HepG2 (cell line): ENCODE data around the gene MED22. TPM values are rescaled to one million over a fixed set of nuclear protein-coding genes. Genes with fewer than 3 reads are reported as not detected.

Source experiments
- ATRX ChIP-seq: sonication (generic); formaldehyde crosslinking; IDR thresholded peaks from 2 replicates; pipeline ENCODE4 v1.4.0; 2020; ENCODE audit warnings: missing genetic modification reagents, borderline replicate concordance
- CAMTA2 ChIP-seq: sonication (generic); formaldehyde crosslinking; IDR thresholded peaks from 2 replicates; pipeline ENCODE4 v1.4.0; 2020; ENCODE audit warnings: mild to moderate bottlenecking, missing genetic modification reagents, borderline replicate concordance
- ETV6 ChIP-seq: sonication (generic); formaldehyde crosslinking; conservative IDR thresholded peaks from 2 replicates; pipeline ENCODE4 v1.4.0; 2020; ENCODE audit warnings: missing genetic modification reagents
- GRHL1 ChIP-seq: sonication (generic); formaldehyde crosslinking; conservative IDR thresholded peaks from 2 replicates; pipeline ENCODE4 v1.8.0; 2022; ENCODE audit warnings: missing genetic modification reagents
- HES4 ChIP-seq: sonication (generic); formaldehyde crosslinking; IDR thresholded peaks from 2 replicates; pipeline ENCODE4 v1.9.0; 2021; ENCODE audit warnings: mild to moderate bottlenecking, missing genetic modification reagents, borderline replicate concordance
- PHF20 ChIP-seq: sonication (generic); formaldehyde crosslinking; IDR thresholded peaks from 2 replicates; pipeline ENCODE4 v1.5.0; 2020; ENCODE audit warnings: mild to moderate bottlenecking, missing genetic modification reagents
- SRF ChIP-seq: IDR thresholded peaks from 2 replicates; pipeline ENCODE4 v1.6.1; 2011; ENCODE audit warnings: mild to moderate bottlenecking, low read depth, low read length, moderate library complexity
- TAF1 ChIP-seq: sonication (generic); formaldehyde crosslinking; IDR thresholded peaks from 2 replicates; pipeline ENCODE4 v1.4.0; 2020; ENCODE audit warnings: missing genetic modification reagents
- TRIM24 ChIP-seq: sonication (generic); formaldehyde crosslinking; IDR thresholded peaks from 2 replicates; pipeline ENCODE4 v1.8.0; 2022; ENCODE audit warnings: mild to moderate bottlenecking, missing genetic modification reagents
- ZBTB1 ChIP-seq: sonication (generic); formaldehyde crosslinking; IDR thresholded peaks from 2 replicates; pipeline ENCODE4 v1.4.0; 2020; ENCODE audit warnings: missing genetic modification reagents, borderline replicate concordance
- ZBTB40 ChIP-seq, 2 experiments: fragments of 450-650 bp in 1 of 2; sonication (generic) in 1 of 2; formaldehyde crosslinking in 1 of 2; IDR thresholded peaks; 2 replicates each; pipeline versions ENCODE4 v1.6.1 to v1.8.0; 2016 to 2022; ENCODE audit warnings: antibody characterized with exemption in 1 of 2, mild to moderate bottlenecking in 1 of 2, missing genetic modification reagents in 1 of 2
- ZEB1 ChIP-seq: IDR thresholded peaks from 2 replicates; pipeline ENCODE4 v1.6.1; 2012; ENCODE audit warnings: mild to moderate bottlenecking, low read depth, inconsistent platforms; ENCODE audit not compliant: insufficient replicate concordance
- ZFP62 ChIP-seq: sonication (generic); formaldehyde crosslinking; IDR thresholded peaks from 2 replicates; pipeline ENCODE4 v1.4.0; 2020; ENCODE audit warnings: missing genetic modification reagents
- ZNF331 ChIP-seq: sonication (generic); formaldehyde crosslinking; IDR thresholded peaks from 2 replicates; pipeline ENCODE4 v1.4.0; 2020; ENCODE audit warnings: missing genetic modification reagents
- ZNF530 ChIP-seq: sonication (generic); formaldehyde crosslinking; IDR thresholded peaks from 2 replicates; pipeline ENCODE4 v1.5.0; 2020; ENCODE audit warnings: low read depth, mild to moderate bottlenecking, missing genetic modification reagents
- polyA plus RNA-seq, 8 experiments: library from polyadenylated mRNA; depleted of rRNA in 3 of 8; stranded (reverse) in 7 of 8; unstranded in 1 of 8; fragments of >200 nt; fragmentation: Illumina TruSeq in 4 of 8; extraction: Trizol in 4 of 8; gene quantifications; 2 replicates each; pipeline versions ENCODE4 v1.2.1 to v1.2.3, GENCODE V29; 2011 to 2016; ENCODE audit warnings: low read depth in 4 of 8, missing spikeins in 1 of 8, mixed read lengths in 1 of 8; ENCODE audit not compliant: insufficient read depth in 1 of 8
- total RNA-seq, 5 experiments: library from RNA; depleted of rRNA; stranded (reverse); fragments of >200 nt; fragmentation: Illumina TruSeq; extraction: Trizol; gene quantifications; 2 replicates each; pipeline ENCODE4 v1.2.3, GENCODE V29; 2016; ENCODE audit warnings: low read depth in 1 of 5
- TF ChIP-seq, protein P1 (sequence below): sonication (generic); formaldehyde crosslinking; IDR thresholded peaks from 2 replicates; pipeline ENCODE4 v1.5.0; 2020; ENCODE audit warnings: missing genetic modification reagents, mild to moderate bottlenecking, borderline replicate concordance
- TF ChIP-seq, protein P2 (sequence below): IDR thresholded peaks from 2 replicates; pipeline ENCODE4 v1.6.1; 2018; ENCODE audit warnings: missing genetic modification reagents, mild to moderate bottlenecking, missing compliant biosample characterization

The MED22 gene
- total and polyA plus RNA-seq, 2 of the 13 experiments (the other 11 are each of a cell fraction or from before 2014, with no cell fraction given) = 15.8 to 22.1 TPM

DNA sequence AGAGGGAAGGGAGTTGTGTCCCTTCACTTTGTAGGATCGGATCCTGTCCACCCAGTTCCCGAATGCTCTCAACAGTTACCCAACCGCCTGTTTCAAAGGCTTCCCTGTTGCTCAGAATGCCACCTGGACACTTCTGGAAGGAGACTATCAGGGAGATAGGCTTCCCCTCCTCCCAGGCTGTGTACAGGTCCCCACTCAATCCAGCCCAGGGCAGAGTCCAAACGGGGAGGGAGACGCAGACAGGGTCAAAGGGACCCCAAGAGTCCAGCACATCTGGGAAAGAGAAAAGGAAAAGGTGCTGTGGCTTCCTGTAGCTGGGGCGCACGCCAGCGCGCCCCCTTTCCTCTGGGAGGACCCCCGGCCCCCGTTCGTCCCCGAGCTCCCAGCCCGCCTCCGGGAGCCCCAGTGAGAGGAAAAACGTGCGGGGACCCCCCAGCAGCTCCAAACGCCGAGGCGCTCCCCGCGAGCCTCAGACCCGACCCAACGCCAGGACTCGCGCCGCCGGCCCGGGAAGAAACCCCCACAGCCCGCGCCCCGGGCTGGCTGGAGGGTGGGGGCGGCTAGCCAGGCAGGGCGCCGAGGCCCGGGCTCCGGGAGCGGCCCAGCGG lies 27.3 kb upstream of the MED22 start (continued):
- TF ChIP-seq, protein P1, sequence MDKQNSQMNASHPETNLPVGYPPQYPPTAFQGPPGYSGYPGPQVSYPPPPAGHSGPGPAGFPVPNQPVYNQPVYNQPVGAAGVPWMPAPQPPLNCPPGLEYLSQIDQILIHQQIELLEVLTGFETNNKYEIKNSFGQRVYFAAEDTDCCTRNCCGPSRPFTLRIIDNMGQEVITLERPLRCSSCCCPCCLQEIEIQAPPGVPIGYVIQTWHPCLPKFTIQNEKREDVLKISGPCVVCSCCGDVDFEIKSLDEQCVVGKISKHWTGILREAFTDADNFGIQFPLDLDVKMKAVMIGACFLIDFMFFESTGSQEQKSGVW (CRISPR knock-in tag) = no peak
- TF ChIP-seq HES4 (CRISPR knock-in tag) = no peak
- no peak for TF ChIP-seq SRF
- no peak for TF ChIP-seq ZNF530 (CRISPR knock-in tag)
- peak; percentile 45 for TF ChIP-seq ZEB1
- TF ChIP-seq ZBTB40 (IDR thresholded peaks at IDR 0.05) = no peak
- TF ChIP-seq ZBTB40 (CRISPR knock-in tag; IDR thresholded peaks at IDR 0.05) = no peak
- no peak for TF ChIP-seq GRHL1 (CRISPR knock-in tag)
- no peak for TF ChIP-seq ZFP62
- no peak; the same call in 1 of the 2 replicates for TF ChIP-seq TAF1 (CRISPR knock-in tag)
- TF ChIP-seq TRIM24 (CRISPR knock-in tag) = no peak
- no peak for TF ChIP-seq ATRX (CRISPR knock-in tag)
- TF ChIP-seq, protein P2, sequence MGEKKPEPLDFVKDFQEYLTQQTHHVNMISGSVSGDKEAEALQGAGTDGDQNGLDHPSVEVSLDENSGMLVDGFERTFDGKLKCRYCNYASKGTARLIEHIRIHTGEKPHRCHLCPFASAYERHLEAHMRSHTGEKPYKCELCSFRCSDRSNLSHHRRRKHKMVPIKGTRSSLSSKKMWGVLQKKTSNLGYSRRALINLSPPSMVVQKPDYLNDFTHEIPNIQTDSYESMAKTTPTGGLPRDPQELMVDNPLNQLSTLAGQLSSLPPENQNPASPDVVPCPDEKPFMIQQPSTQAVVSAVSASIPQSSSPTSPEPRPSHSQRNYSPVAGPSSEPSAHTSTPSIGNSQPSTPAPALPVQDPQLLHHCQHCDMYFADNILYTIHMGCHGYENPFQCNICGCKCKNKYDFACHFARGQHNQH = 0 out of 2 replicates have a peak, but pooled peaks have one; percentile 20
- TF ChIP-seq ETV6 (CRISPR knock-in tag) = no peak
- no peak for TF ChIP-seq CAMTA2 (CRISPR knock-in tag)
- TF ChIP-seq ZNF331 (CRISPR knock-in tag) = no peak
- TF ChIP-seq ZBTB1 (CRISPR knock-in tag) = no peak
- TF ChIP-seq PHF20 (CRISPR knock-in tag) = no peak
